GM18870 (cell line): ENCODE data around the gene DUSP22.
A peak's percentile ranks its signal among the peaks of the same experiment; 100 is the strongest.

ENCODE experiments used
- ATAC-seq: cut with Tn5 transposase; IDR thresholded peaks from one replicate; pipeline ENCODE4 v1.9.1; 2021; ENCODE audit warnings: moderate library complexity; ENCODE audit not compliant: unreplicated experiment

DUSP22 gene

GRCh38 chr6:391559-392440, 99.5 kb downstream of the DUSP22 start, which contains the start of gene IRF4:
Gene IRF4, plus strand, starts transcription at chr6:391752. Its CDS starts 1,401 bp downstream, at chr6:393153.
- peak; percentile 38 for ATAC-seq

DNA sequence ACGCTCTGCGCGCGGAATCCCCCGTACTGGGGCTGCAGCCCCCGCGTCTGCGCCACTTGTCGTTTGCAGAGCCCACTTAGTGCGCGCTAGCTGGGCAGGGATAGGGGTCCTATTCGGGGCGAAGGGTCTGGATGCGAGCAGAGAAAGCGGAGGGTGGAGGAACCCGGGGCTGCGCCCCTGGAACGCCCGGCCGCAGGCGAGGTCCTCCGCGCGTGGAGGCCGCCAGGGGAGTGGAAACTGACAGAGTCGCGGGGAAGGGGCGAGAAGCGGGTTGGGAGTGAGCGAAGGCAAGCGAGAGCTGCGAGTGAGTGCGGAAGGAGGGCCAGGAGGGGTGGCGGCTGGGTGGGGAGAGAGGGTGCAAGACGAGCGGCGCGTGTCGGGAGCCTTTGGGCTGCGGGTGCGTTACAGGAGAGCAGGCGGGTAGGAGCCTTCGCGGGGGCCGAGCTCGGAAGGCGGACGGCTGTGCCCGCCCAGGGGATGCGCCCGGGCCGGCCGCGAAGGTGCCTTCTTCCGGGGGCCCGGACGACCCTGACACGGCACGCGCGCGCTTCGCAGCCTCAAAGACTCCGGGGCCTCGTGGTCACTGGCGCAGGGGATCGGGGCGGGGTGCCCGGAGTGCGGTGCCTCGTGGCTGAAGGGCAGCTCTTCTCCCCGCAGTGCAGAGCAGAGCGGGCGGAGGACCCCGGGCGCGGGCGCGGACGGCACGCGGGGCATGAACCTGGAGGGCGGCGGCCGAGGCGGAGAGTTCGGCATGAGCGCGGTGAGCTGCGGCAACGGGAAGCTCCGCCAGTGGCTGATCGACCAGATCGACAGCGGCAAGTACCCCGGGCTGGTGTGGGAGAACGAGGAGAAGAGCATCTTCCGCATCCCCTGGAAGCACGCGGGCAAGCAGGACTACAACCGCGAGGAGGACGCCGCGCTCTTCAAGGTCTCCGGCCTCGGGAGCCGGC, 100.4 kb downstream of the DUSP22 start:
- ATAC-seq: no peak

- ATAC-seq: no peak
Observed at GRCh38 chr6:393391-394221, 101.3 kb downstream of the DUSP22 start.

- no peak for ATAC-seq
Observed at GRCh38 chr6:394641-395289, 102.5 kb downstream of the DUSP22 start.

- no peak for ATAC-seq
Observed at GRCh38 chr6:395432-396125, 103.3 kb downstream of the DUSP22 start.

GRCh38 chr6:396126-396520, 103.8 kb downstream of the DUSP22 start:
- no peak for ATAC-seq

DNA sequence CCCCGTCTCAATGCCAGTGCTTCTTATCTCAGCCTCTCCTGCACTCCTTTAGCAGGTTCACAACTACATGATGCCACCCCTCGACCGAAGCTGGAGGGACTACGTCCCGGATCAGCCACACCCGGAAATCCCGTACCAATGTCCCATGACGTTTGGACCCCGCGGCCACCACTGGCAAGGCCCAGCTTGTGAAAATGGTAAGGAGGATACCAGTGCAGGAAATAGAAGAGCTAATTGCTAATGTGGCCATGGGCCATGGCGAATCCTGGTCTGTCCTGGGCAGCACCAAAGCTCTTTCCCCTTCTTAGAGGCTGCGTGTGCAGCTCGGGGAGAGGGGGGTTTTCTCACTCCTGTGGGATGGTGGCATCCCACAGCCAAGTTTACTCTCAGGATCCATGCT, 104.8 kb downstream of the DUSP22 start:
- no peak for ATAC-seq

DNA sequence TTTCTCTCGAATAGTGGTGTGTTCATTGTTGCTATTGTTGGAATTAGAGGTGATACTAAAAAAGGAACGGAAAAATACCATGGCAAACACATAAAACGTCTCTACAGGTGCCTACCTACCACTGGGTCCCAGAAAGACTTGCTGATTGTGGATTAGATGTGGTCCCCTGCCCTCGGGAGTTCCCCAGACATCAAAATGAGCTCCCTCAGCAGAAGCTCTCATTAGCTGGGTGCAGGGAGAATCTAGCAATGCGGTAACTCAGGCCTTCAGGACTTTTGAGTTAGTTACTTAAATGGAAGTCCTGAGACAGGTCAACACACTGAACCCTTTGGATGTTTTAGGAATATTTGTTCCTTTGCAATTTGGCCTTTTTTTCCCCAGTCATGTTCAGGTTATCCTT, 105.3 kb downstream of the DUSP22 start:
- no peak for ATAC-seq

GRCh38 chr6:398065-398464, 105.8 kb downstream of the DUSP22 start:
- ATAC-seq: no peak

- ATAC-seq: no peak
Observed at GRCh38 chr6:398558-399078, 106.3 kb downstream of the DUSP22 start.

GRCh38 chr6:399785-400534, 107.7 kb downstream of the DUSP22 start:
- peak; percentile 36 for ATAC-seq

GRCh38 chr6:400815-401214, 108.5 kb downstream of the DUSP22 start:
- ATAC-seq: no peak
